HepG2 (cell line): ENCODE results near the gene C20orf96. TPM values are rescaled to one million over a fixed set of nuclear protein-coding genes. Genes with fewer than 3 reads are reported as not detected.
A peak's percentile ranks its signal among the peaks of the same experiment; 100 is the strongest.

Experiments
- ATF3 ChIP-seq: sonication (generic); formaldehyde crosslinking; IDR thresholded peaks from 2 replicates; pipeline ENCODE4 v1.4.0; 2020; ENCODE audit warnings: missing genetic modification reagents
- CENPT ChIP-seq: sonication (generic); formaldehyde crosslinking; IDR thresholded peaks from 2 replicates; pipeline ENCODE4 v1.8.0; 2022; ENCODE audit warnings: low read depth, mild to moderate bottlenecking, moderate library complexity, missing genetic modification reagents
- CSRNP1 ChIP-seq: sonication (generic); formaldehyde crosslinking; IDR thresholded peaks from 2 replicates; pipeline ENCODE4 v1.8.1; 2023; ENCODE audit warnings: mild to moderate bottlenecking, missing genetic modification reagents
- E2F5 ChIP-seq: sonication (generic); formaldehyde crosslinking; conservative IDR thresholded peaks from 2 replicates; pipeline ENCODE4 v1.4.0; 2020; ENCODE audit warnings: missing genetic modification reagents
- KDM2A ChIP-seq: sonication (generic); formaldehyde crosslinking; IDR thresholded peaks from 2 replicates; pipeline ENCODE4 v1.4.0; 2020; ENCODE audit warnings: low read depth, missing genetic modification reagents, borderline replicate concordance
- MYC ChIP-seq: sonication (generic); formaldehyde crosslinking; IDR thresholded peaks from 2 replicates; pipeline ENCODE4 v1.9.0; 2021; ENCODE audit warnings: missing genetic modification reagents, borderline replicate concordance
- SNAPC4 ChIP-seq: sonication (generic); formaldehyde crosslinking; IDR thresholded peaks from 2 replicates; pipeline ENCODE4 v1.4.0; 2020; ENCODE audit warnings: mild to moderate bottlenecking, missing genetic modification reagents
- THAP7 ChIP-seq: sonication (generic); formaldehyde crosslinking; IDR thresholded peaks from 2 replicates; pipeline ENCODE4 v1.8.1; 2023; ENCODE audit warnings: mild to moderate bottlenecking, missing genetic modification reagents
- ZHX1 ChIP-seq: sonication (generic); formaldehyde crosslinking; IDR thresholded peaks from 2 replicates; pipeline ENCODE4 v1.8.1; 2022; ENCODE audit warnings: low read depth, mild to moderate bottlenecking, missing genetic modification reagents
- ZKSCAN1 ChIP-seq: fragments of 150-350 bp; IDR thresholded peaks from 2 replicates; pipeline ENCODE4 v1.6.1; 2014; ENCODE audit warnings: low read length
- ZNF556 ChIP-seq: sonication (generic); formaldehyde crosslinking; IDR thresholded peaks from 2 replicates; pipeline ENCODE4 v1.4.0; 2020; ENCODE audit warnings: mild to moderate bottlenecking, missing genetic modification reagents, borderline replicate concordance
- ZNF557 ChIP-seq: sonication (generic); formaldehyde crosslinking; IDR thresholded peaks from 2 replicates; pipeline ENCODE4 v1.4.0; 2020; ENCODE audit warnings: missing genetic modification reagents
- ZNF629 ChIP-seq: sonication (generic); formaldehyde crosslinking; conservative IDR thresholded peaks from 2 replicates; pipeline ENCODE4 v1.5.0; 2020; ENCODE audit warnings: missing genetic modification reagents
- ZSCAN20 ChIP-seq: sonication (generic); formaldehyde crosslinking; IDR thresholded peaks from 2 replicates; pipeline ENCODE4 v1.4.0; 2020; ENCODE audit warnings: missing genetic modification reagents, mild to moderate bottlenecking, borderline replicate concordance
- polyA plus RNA-seq, 8 experiments: library from polyadenylated mRNA; depleted of rRNA in 3 of 8; stranded (reverse) in 7 of 8; unstranded in 1 of 8; fragments of >200 nt; fragmentation: Illumina TruSeq in 4 of 8; extraction: Trizol in 4 of 8; gene quantifications; 2 replicates each; pipeline versions ENCODE4 v1.2.1 to v1.2.3, GENCODE V29; 2011 to 2016; ENCODE audit warnings: low read depth in 4 of 8, missing spikeins in 1 of 8, mixed read lengths in 1 of 8; ENCODE audit not compliant: insufficient read depth in 1 of 8
- total RNA-seq, 5 experiments: library from RNA; depleted of rRNA; stranded (reverse); fragments of >200 nt; fragmentation: Illumina TruSeq; extraction: Trizol; gene quantifications; 2 replicates each; pipeline ENCODE4 v1.2.3, GENCODE V29; 2016; ENCODE audit warnings: low read depth in 1 of 5

C20orf96 gene
- total and polyA plus RNA-seq, 2 of the 13 experiments (the other 11 are each of a cell fraction or from before 2014, with no cell fraction given) = 3.8 to 20.6 TPM

- TF ChIP-seq ZHX1 (CRISPR knock-in tag) = peak; percentile 22; the same call in 1 of the 2 replicates
- no peak for TF ChIP-seq ZSCAN20 (CRISPR knock-in tag)
- no peak for TF ChIP-seq THAP7 (CRISPR knock-in tag)
- peak; percentile 76; the same call in 1 of the 2 replicates for TF ChIP-seq CSRNP1 (CRISPR knock-in tag)
- no peak for TF ChIP-seq ZNF557 (CRISPR knock-in tag)
- peak; percentile 76 for TF ChIP-seq SNAPC4 (CRISPR knock-in tag)
- TF ChIP-seq ZKSCAN1 = no peak
- peak; percentile 52; the same call in 1 of the 2 replicates for TF ChIP-seq ZNF556
- peak; percentile 70; the same call in 1 of the 2 replicates for TF ChIP-seq KDM2A (CRISPR knock-in tag)
- TF ChIP-seq MYC = peak; percentile 64
- no peak for TF ChIP-seq E2F5 (CRISPR knock-in tag)
- peak; percentile 61; the same call in 1 of the 2 replicates for TF ChIP-seq CENPT (CRISPR knock-in tag)
- TF ChIP-seq ATF3 (CRISPR knock-in tag) = no peak
- TF ChIP-seq ZNF629 (CRISPR knock-in tag) = no peak
Measured at GRCh38 chr20:309841-310644, 19.5 kb upstream of the C20orf96 start (continued).
